Thymus (tissue), 11 donors: ENCODE results near the gene GCSAML. TPM values are rescaled to one million over a fixed set of nuclear protein-coding genes. Genes with fewer than 3 reads are reported as not detected.

Experiments
- DNase-seq, 9 donors: peaks; one replicate each; pipeline ENCODE4 v3.0.0-alpha.2; 2013; ENCODE audit warnings: low spot score in 9 of 9, low read depth in 6 of 9, missing footprints in 1 of 9
- H3K27ac ChIP-seq, 2 donors: one replicate each; pipeline ENCODE4 v1.5.1; 2013; ENCODE audit warnings: control low read depth in 1 of 2, low read depth in 1 of 2, low read length in 1 of 2, mild to moderate bottlenecking in 1 of 2, moderate library complexity in 1 of 2
- H3K27me3 ChIP-seq, 2 donors: one replicate each; pipeline ENCODE4 v1.5.1; 2013; ENCODE audit warnings: low read length in 1 of 2; ENCODE audit not compliant: control insufficient read depth in 2 of 2, insufficient read depth in 1 of 2
- H3K36me3 ChIP-seq, 2 donors: one replicate each; pipeline ENCODE4 v1.5.1; 2013; ENCODE audit warnings: low read length in 1 of 2, mild to moderate bottlenecking in 1 of 2, moderate library complexity in 1 of 2; ENCODE audit not compliant: control insufficient read depth in 2 of 2, insufficient read depth in 2 of 2
- H3K4me1 ChIP-seq, 2 donors: one replicate each; pipeline ENCODE4 v1.5.1; 2013; ENCODE audit warnings: low read length in 2 of 2; ENCODE audit not compliant: control insufficient read depth in 2 of 2, insufficient read depth in 2 of 2
- H3K4me3 ChIP-seq, 2 donors: one replicate each; pipeline ENCODE4 v1.5.1; 2013; ENCODE audit warnings: low read length in 2 of 2, control low read depth in 1 of 2, mild to moderate bottlenecking in 1 of 2
- H3K9me3 ChIP-seq, 2 donors: one replicate each; pipeline ENCODE4 v1.5.1; 2013; ENCODE audit warnings: low read length in 1 of 2, mild to moderate bottlenecking in 1 of 2; ENCODE audit not compliant: control insufficient read depth in 2 of 2, insufficient read depth in 1 of 2
- WGBS: extraction: QIAGEN DNeasy Blood & Tissue Kit; methylation state at CpG from one replicate; pipeline ENCODE4 v1.1.7; 2013; 5-methylcytosine and 5-hydroxymethylcytosine counted together
- polyA plus RNA-seq: library from polyadenylated mRNA; stranded (reverse); fragments of 200-250 nt; gene quantifications from one replicate; pipeline ENCODE4 v1.2.3, GENCODE V29; 2013
- total RNA-seq: library from RNA; stranded (reverse); fragments of 120-200 nt; gene quantifications from one replicate; pipeline ENCODE4 v1.2.4, GENCODE V29; 2013
- donor health status: healthy.

Gene GCSAML
- total and polyA plus RNA-seq, 2 donors, result 0.42 to 0.48 TPM

- Histone ChIP-seq H3K27ac (no peak overlapping the region), H3K4me3 (no peak overlapping the region), H3K36me3 (no peaks in the 10 kb centered on the region), H3K4me1 (no peaks in the 10 kb centered on the region), H3K9me3 (no peaks in the 10 kb centered on the region), H3K27me3 (no peaks in the 10 kb centered on the region)
- DNase-seq, result peak in 1 of 9 donors; percentile 26
- WGBS, result 84% methylated on average over 41 of the region's 41 CpGs
Observed at GRCh38 chr1:247530785-247531184, 18.1 kb upstream of the GCSAML start.

GRCh38 chr1:247531937-247532336 lies 17.0 kb upstream of the GCSAML start:
- H3K27ac ChIP-seq, result no peak overlapping the region
- no peak for DNase-seq
- no peaks in the 10 kb centered on the region for H3K9me3 ChIP-seq
- H3K27me3 ChIP-seq, result no peaks in the 10 kb centered on the region
- H3K36me3 ChIP-seq, result no peaks in the 10 kb centered on the region
- no peak overlapping the region for H3K4me3 ChIP-seq
- 98% methylated on average over 8 of the region's 8 CpGs for WGBS
- H3K4me1 ChIP-seq, result no peaks in the 10 kb centered on the region

GRCh38 chr1:247535402-247535801 lies 13.5 kb upstream of the GCSAML start:
- H3K36me3 ChIP-seq, result no peaks in the 10 kb centered on the region
- H3K4me1 ChIP-seq, result no peaks in the 10 kb centered on the region
- H3K27me3 ChIP-seq, result no peaks in the 10 kb centered on the region
- DNase-seq, result no peak
- 67% methylated on average over 3 of the region's 3 CpGs for WGBS
- H3K27ac ChIP-seq, result no peak overlapping the region
- no peaks in the 10 kb centered on the region for H3K9me3 ChIP-seq
- no peak overlapping the region for H3K4me3 ChIP-seq

GRCh38 chr1:247536340-247536739 lies 12.6 kb upstream of the GCSAML start, which contains the start of gene OR2C3:
TSS of gene OR2C3 (minus strand) at chr1:247536440. CDS start at chr1:247532511, 3,929 bp downstream.
- H3K27ac ChIP-seq, result no peak within 1 kb of the TSS
- no peaks in the 10 kb centered on the region for H3K27me3 ChIP-seq
- no peaks in the 10 kb centered on the region for H3K9me3 ChIP-seq
- no peak within 1 kb of the TSS for H3K4me3 ChIP-seq
- H3K4me1 ChIP-seq, result no peaks in the 10 kb centered on the region
- H3K36me3 ChIP-seq, result no peaks in the 10 kb centered on the region
- WGBS, result 94% methylated on average over 2 of the region's 2 CpGs
- DNase-seq, result no peak

GRCh38 chr1:247538561-247538960 lies 10.4 kb upstream of the GCSAML start:
- no peaks in the 10 kb centered on the region for H3K36me3 ChIP-seq
- WGBS, result 96% methylated on average over 5 of the region's 5 CpGs
- no peaks in the 10 kb centered on the region for H3K4me1 ChIP-seq
- no peak overlapping the region for H3K4me3 ChIP-seq
- no peaks in the 10 kb centered on the region for H3K9me3 ChIP-seq
- H3K27ac ChIP-seq, result no peak overlapping the region
- no peak for DNase-seq
- H3K27me3 ChIP-seq, result no peaks in the 10 kb centered on the region

GRCh38 chr1:247539215-247539614 lies 9.7 kb upstream of the GCSAML start:
- 90% methylated on average over 6 of the region's 6 CpGs for WGBS
- no peaks in the 10 kb centered on the region for H3K4me1 ChIP-seq
- no peaks in the 10 kb centered on the region for H3K27me3 ChIP-seq
- DNase-seq, result no peak
- no peaks in the 10 kb centered on the region for H3K36me3 ChIP-seq
- no peak overlapping the region for H3K27ac ChIP-seq
- no peak overlapping the region for H3K4me3 ChIP-seq
- no peaks in the 10 kb centered on the region for H3K9me3 ChIP-seq

GRCh38 chr1:247540581-247540980 lies 8.4 kb upstream of the GCSAML start:
- H3K4me3 ChIP-seq, result no peak overlapping the region
- no peak for DNase-seq
- H3K27ac ChIP-seq, result no peak overlapping the region
- H3K4me1 ChIP-seq, result no peaks in the 10 kb centered on the region
- H3K36me3 ChIP-seq, result no peaks in the 10 kb centered on the region
- 11% methylated on average over 7 of the region's 7 CpGs for WGBS
- H3K9me3 ChIP-seq, result no peaks in the 10 kb centered on the region
- H3K27me3 ChIP-seq, result no peaks in the 10 kb centered on the region

GRCh38 chr1:247542811-247543210 lies 6.1 kb upstream of the GCSAML start:
- 85% methylated on average over 3 of the region's 3 CpGs for WGBS
- Histone ChIP-seq H3K9me3 (no peaks in the 10 kb centered on the region), H3K36me3 (no peaks in the 10 kb centered on the region), H3K27ac (no peak overlapping the region), H3K4me1 (no peaks in the 10 kb centered on the region), H3K27me3 (no peaks in the 10 kb centered on the region), H3K4me3 (no peak overlapping the region)
- DNase-seq, result no peak

- Histone ChIP-seq H3K9me3 (no peaks in the 10 kb centered on the region), H3K27me3 (no peaks in the 10 kb centered on the region), H3K27ac (no peak overlapping the region), H3K4me1 (peaks cover 0 to 2% of the 10 kb centered on the region in 2 donors), H3K36me3 (no peaks in the 10 kb centered on the region), H3K4me3 (no peak overlapping the region)
- WGBS, result 11% methylated on average over 5 of the region's 5 CpGs
- no peak for DNase-seq
Observed at GRCh38 chr1:247548092-247548491, 842 bp upstream of the GCSAML start.

GRCh38 chr1:247551721-247552120 lies 2.8 kb downstream of the GCSAML start:
- no peaks in the 10 kb centered on the region for H3K27me3 ChIP-seq
- H3K4me1 ChIP-seq, result peaks cover 0 to 2% of the 10 kb centered on the region in 2 donors
- H3K36me3 ChIP-seq, result no peaks in the 10 kb centered on the region
- no peak overlapping the region for H3K27ac ChIP-seq
- DNase-seq, result no peak
- H3K9me3 ChIP-seq, result no peaks in the 10 kb centered on the region
- H3K4me3 ChIP-seq, result no peak overlapping the region
- WGBS, result 100% methylated on average over 1 of the region's 1 CpG
